Mammary epithelial cell (primary cell): Measurements from ENCODE around the gene ZNF8.

ENCODE experiments used
- CTCF ChIP-seq, 2 donors: IDR thresholded peaks in 1 of 2; conservative IDR thresholded peaks in 1 of 2; 2 replicates each; pipeline ENCODE4 v1.5.1; 2011 to 2012; ENCODE audit warnings: inconsistent platforms in 2 of 2, low read length in 2 of 2, mild to moderate bottlenecking in 2 of 2, control low read depth in 1 of 2, low read depth in 1 of 2; ENCODE audit not compliant: insufficient read depth in 1 of 2; ENCODE audit errors: extremely low read depth in 1 of 2
- EZH2 ChIP-seq: IDR thresholded peaks from 2 replicates; pipeline ENCODE4 v1.6.1; 2012; ENCODE audit warnings: low read length, inconsistent platforms, borderline replicate concordance

GRCh38 chr19:58262922-58263296 is 15.8 kb upstream of the ZNF8 start:
- no peak for TF ChIP-seq CTCF (conservative IDR thresholded peaks at IDR 0.05 in 1 of 2, IDR thresholded peaks at IDR 0.05 in 1 of 2; ENCODE audit: extremely low read depth in 1 of 2, insufficient read depth in 1 of 2, low read depth in 1 of 2, low read length in 2 of 2)
- no peak for TF ChIP-seq EZH2
